ENCODE results near the gene PPP1R12B.

PPP1R12B gene

GRCh38 chr1:202305168-202305567 lies 43.3 kb upstream of the PPP1R12B start:
- Histone ChIP-seq H4K20me1 (ENCODE audit: insufficient read depth, low read length) (no peaks in the 10 kb centered on the region; the same call in 1 of the 2 replicates), H3K9me3 (ENCODE audit: insufficient read depth, low read length, severe bottlenecking) (no peaks in the 10 kb centered on the region), H3K27me3 (ENCODE audit: insufficient read depth, low read length, poor library complexity) (peaks cover 3% of the 10 kb centered on the region), H3K4me3 (ENCODE audit: low read depth in 1 of 2, low read length in 2 of 2) (no peak overlapping the region), H3K9ac (ENCODE audit: low read depth, low read length) (no peak overlapping the region), H2AFZ (ENCODE audit: low read depth, low read length) (no peak overlapping the region), H3K27ac (ENCODE audit: low read length) (no peak overlapping the region), H3K4me1 (ENCODE audit: insufficient read depth, low read length) (no peaks in the 10 kb centered on the region), H3K79me2 (ENCODE audit: insufficient read depth, low read length) (no peaks in the 10 kb centered on the region), H3K4me2 (ENCODE audit: insufficient read depth, low read length) (no peak overlapping the region), H3K36me3 (ENCODE audit: insufficient read depth, low read length) (no peaks in the 10 kb centered on the region)
- TF ChIP-seq CTCF (IDR thresholded peaks at IDR 0.05; ENCODE audit: borderline replicate concordance, extremely low read depth, low read length, poor library complexity, severe bottlenecking) (no peak), EZH2 (IDR thresholded peaks at IDR 0.05; ENCODE audit: borderline replicate concordance, low read depth, low read length, severe bottlenecking) (no peak)
- ATAC-seq (ENCODE audit: insufficient read depth, low read depth) (no peak), DNase-seq (no peak)

- H3K4me2 ChIP-seq (ENCODE audit: insufficient read depth, low read length): no peak overlapping the region
- DNase-seq (no peak), ATAC-seq (ENCODE audit: insufficient read depth, low read depth) (no peak)
- H3K4me3 ChIP-seq (ENCODE audit: low read depth in 1 of 2, low read length in 2 of 2): no peak overlapping the region
- H3K27me3 ChIP-seq (ENCODE audit: insufficient read depth, low read length, poor library complexity): peaks cover 3% of the 10 kb centered on the region
- no peaks in the 10 kb centered on the region for H3K9me3 ChIP-seq (ENCODE audit: insufficient read depth, low read length, severe bottlenecking)
- H3K9ac ChIP-seq (ENCODE audit: low read depth, low read length): no peak overlapping the region
- no peaks in the 10 kb centered on the region; the same call in 1 of the 2 replicates for H4K20me1 ChIP-seq (ENCODE audit: insufficient read depth, low read length)
- H3K36me3 ChIP-seq (ENCODE audit: insufficient read depth, low read length): no peaks in the 10 kb centered on the region
- no peaks in the 10 kb centered on the region for H3K4me1 ChIP-seq (ENCODE audit: insufficient read depth, low read length)
- TF ChIP-seq CTCF (IDR thresholded peaks at IDR 0.05; ENCODE audit: borderline replicate concordance, extremely low read depth, low read length, poor library complexity, severe bottlenecking): no peak
- no peak for TF ChIP-seq EZH2 (IDR thresholded peaks at IDR 0.05; ENCODE audit: borderline replicate concordance, low read depth, low read length, severe bottlenecking)
- H3K27ac ChIP-seq (ENCODE audit: low read length): no peak overlapping the region
- H3K79me2 ChIP-seq (ENCODE audit: insufficient read depth, low read length): no peaks in the 10 kb centered on the region
- no peak overlapping the region for H2AFZ ChIP-seq (ENCODE audit: low read depth, low read length)
Observed at GRCh38 chr1:202306535-202307345, 41.8 kb upstream of the PPP1R12B start.

- Histone ChIP-seq H3K79me2 (ENCODE audit: insufficient read depth, low read length) (no peaks in the 10 kb centered on the region), H3K9ac (ENCODE audit: low read depth, low read length) (no peak overlapping the region), H2AFZ (ENCODE audit: low read depth, low read length) (no peak overlapping the region), H3K27me3 (ENCODE audit: insufficient read depth, low read length, poor library complexity) (peaks cover 5% of the 10 kb centered on the region), H3K4me1 (ENCODE audit: insufficient read depth, low read length) (no peaks in the 10 kb centered on the region), H3K4me2 (ENCODE audit: insufficient read depth, low read length) (no peak overlapping the region), H3K4me3 (ENCODE audit: low read depth in 1 of 2, low read length in 2 of 2) (no peak overlapping the region), H3K9me3 (ENCODE audit: insufficient read depth, low read length, severe bottlenecking) (no peaks in the 10 kb centered on the region), H4K20me1 (ENCODE audit: insufficient read depth, low read length) (no peaks in the 10 kb centered on the region; the same call in 1 of the 2 replicates), H3K36me3 (ENCODE audit: insufficient read depth, low read length) (no peaks in the 10 kb centered on the region), H3K27ac (ENCODE audit: low read length) (no peak overlapping the region)
- TF ChIP-seq EZH2 (IDR thresholded peaks at IDR 0.05; ENCODE audit: borderline replicate concordance, low read depth, low read length, severe bottlenecking) (no peak), CTCF (IDR thresholded peaks at IDR 0.05; ENCODE audit: borderline replicate concordance, extremely low read depth, low read length, poor library complexity, severe bottlenecking) (no peak)
- ATAC-seq (ENCODE audit: insufficient read depth, low read depth): no peak
- no peak for DNase-seq
Observed at GRCh38 chr1:202310071-202310725, 38.3 kb upstream of the PPP1R12B start.
